Gastroesophageal sphincter (tissue), 4 donors: ENCODE measurements around the gene PNKP. TPM values are rescaled to one million over a fixed set of nuclear protein-coding genes. Genes with fewer than 3 reads are reported as not detected.

Experiments used
- ATAC-seq: fragments of 150-250 bp; one replicate; pipeline ENCODE4 v1.9.1; 2016; ENCODE audit warnings: mild to moderate bottlenecking, moderate library complexity
- H3K27ac ChIP-seq, 4 donors: fragments of 200-600 bp; sonication (generic) in 3 of 4; 1 replicate in 3 of 4; 2 replicates in 1 of 4; pipeline ENCODE4 v1.5.1; 2016 to 2019
- H3K27me3 ChIP-seq: fragments of 200-600 bp; sonication (generic); one replicate; pipeline ENCODE4 v1.5.1; 2019
- H3K36me3 ChIP-seq, 2 donors: fragments of 200-600 bp; sonication (generic); one replicate each; pipeline ENCODE4 v1.5.1; 2019; ENCODE audit warnings: control low read depth in 1 of 2
- H3K4me1 ChIP-seq, 3 donors: fragments of 200-600 bp; sonication (generic); 1 replicate in 2 of 3; 2 replicates in 1 of 3; pipeline ENCODE4 v1.5.1; 2016 to 2019; ENCODE audit warnings: control low read depth in 2 of 3
- H3K4me3 ChIP-seq, 2 donors: fragments of 200-600 bp; sonication (generic); one replicate each; pipeline ENCODE4 v1.5.1; 2019; ENCODE audit warnings: mild to moderate bottlenecking in 1 of 2, moderate library complexity in 1 of 2
- H3K9me3 ChIP-seq, 3 donors: fragments of 200-600 bp; sonication (generic); one replicate each; pipeline ENCODE4 v1.5.1; 2017 to 2019; ENCODE audit warnings: control low read depth in 2 of 3
- CTCF ChIP-seq, 4 experiments: fragments of 200-600 bp in 2 of 4; fragments of 450-650 bp in 2 of 4; sonication (generic) in 1 of 4; IDR thresholded peaks; one replicate each; pipeline ENCODE4 v1.5.1; 2017 to 2019; ENCODE audit warnings: antibody characterized with exemption in 4 of 4, mild to moderate bottlenecking in 2 of 4, moderate library complexity in 2 of 4
- EP300 ChIP-seq: sonication (generic); formaldehyde crosslinking; IDR thresholded peaks from one replicate; pipeline ENCODE4 v1.6.1; 2017; ENCODE audit warnings: antibody characterized with exemption, mild to moderate bottlenecking
- POLR2A ChIP-seq, 2 donors: fragments of 450-650 bp; IDR thresholded peaks; one replicate each; pipeline ENCODE4 v1.6.1; 2017; ENCODE audit warnings: antibody characterized with exemption in 2 of 2, mild to moderate bottlenecking in 2 of 2, moderate library complexity in 1 of 2
- POLR2AphosphoS5 ChIP-seq: sonication (generic); formaldehyde crosslinking; IDR thresholded peaks from one replicate; pipeline ENCODE4 v1.6.1; 2017; ENCODE audit warnings: antibody characterized with exemption
- WGBS, 2 donors: methylation state at CpG; one replicate each; pipeline ENCODE4 v1.1.5; 2018; ENCODE audit warnings: low coverage in 1 of 2; 5-methylcytosine and 5-hydroxymethylcytosine counted together
- total RNA-seq, 4 donors: library from RNA; depleted of rRNA; stranded (reverse); fragments of >200 nt; gene quantifications; one replicate each; pipeline ENCODE4 v1.1.0, GENCODE V29; 2016

The PNKP gene
- total RNA-seq, 4 donors from 2014 or later = 12.5 to 64.3 (median 29.4) TPM

- no peak overlapping the region for H3K4me3 ChIP-seq
- H3K9me3 ChIP-seq = no peaks in the 10 kb centered on the region
- TF ChIP-seq CTCF (IDR thresholded peaks at IDR 0.05) (no peak), POLR2A (IDR thresholded peaks at IDR 0.05) (no peak), EP300 (no peak), POLR2AphosphoS5 (no peak)
- 0 to 59% methylated on average over 1 to 7 of the region's 9 CpGs for WGBS, 2 donors
- peak overlapping the region in 1 of 4 donors; percentile 22 for H3K27ac ChIP-seq
- peaks cover 0 to 77% of the 10 kb centered on the region in 2 donors for H3K36me3 ChIP-seq
- peak; percentile 40 for ATAC-seq
- peaks cover 0 to 34% (median 8%) of the 10 kb centered on the region in 3 donors for H3K4me1 ChIP-seq
- no peaks in the 10 kb centered on the region for H3K27me3 ChIP-seq
Measured at GRCh38 chr19:49911381-49912145, 44.2 kb upstream of the PNKP start.

- TF ChIP-seq EP300 (no peak), CTCF (IDR thresholded peaks at IDR 0.05) (no peak), POLR2AphosphoS5 (no peak)
- H3K4me1 ChIP-seq = peaks cover 0 to 34% (median 8%) of the 10 kb centered on the region in 3 donors
- no peak for ATAC-seq
- H3K4me3 ChIP-seq = no peak overlapping the region
- no peaks in the 10 kb centered on the region for H3K27me3 ChIP-seq
- no peak overlapping the region for H3K27ac ChIP-seq
- H3K36me3 ChIP-seq = peaks cover 0 to 74% of the 10 kb centered on the region in 2 donors
- WGBS, 2 donors = 92% methylated on average over 2 of the region's 5 CpGs; no CpG with 5 or more reads in 1 of the 2 donors
- no peaks in the 10 kb centered on the region for H3K9me3 ChIP-seq
Measured at GRCh38 chr19:49910179-49910578, 42.8 kb upstream of the PNKP start.

DNA sequence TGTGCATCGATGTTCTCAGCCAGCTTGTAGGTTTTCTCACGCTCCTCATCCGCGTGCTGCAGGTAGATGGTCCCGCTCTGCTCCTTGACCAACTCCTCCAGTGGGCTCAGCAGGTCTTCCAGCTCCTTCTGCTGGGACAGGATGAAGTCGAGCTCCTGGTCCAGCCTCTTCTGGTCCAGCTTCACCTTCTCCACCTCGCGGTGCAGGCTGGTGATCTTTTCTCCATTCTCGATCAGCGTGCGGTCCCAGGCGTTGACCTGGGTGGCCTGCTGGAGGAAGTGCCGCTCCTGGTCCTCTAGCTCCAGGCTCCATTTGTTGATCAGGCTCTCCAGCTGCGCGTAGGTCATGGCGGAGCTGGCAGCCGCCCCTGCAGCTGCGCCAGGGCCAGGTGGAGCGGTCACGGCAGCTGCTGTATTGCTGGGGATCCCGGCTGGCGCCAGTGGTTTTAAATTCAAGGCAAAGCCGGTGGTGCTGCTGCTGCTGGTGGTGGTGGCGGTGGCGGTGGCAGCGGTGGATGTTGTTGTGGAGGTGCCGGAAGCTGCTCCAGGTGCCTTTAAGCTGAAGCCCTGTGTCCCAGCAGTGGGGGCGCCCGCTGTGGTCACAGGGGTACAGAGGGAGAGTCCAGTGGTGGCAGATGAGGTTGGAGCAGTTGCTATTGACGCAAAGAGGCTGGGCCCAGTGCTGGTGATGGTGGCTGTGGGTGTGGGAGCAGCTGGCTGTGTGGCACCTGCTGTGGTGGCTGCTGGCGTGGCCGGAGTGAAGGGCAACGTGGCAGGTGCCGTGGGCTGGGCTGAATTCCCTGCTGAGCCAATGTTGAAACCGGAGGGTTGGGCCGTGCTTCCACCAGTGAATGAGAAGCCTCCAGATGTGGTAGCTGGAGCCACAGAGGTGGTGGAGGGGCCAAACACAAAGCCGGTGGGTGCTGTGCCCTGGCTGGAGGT lies 41.4 kb upstream of the PNKP start:
- H3K36me3 ChIP-seq = peaks cover 0 to 62% of the 10 kb centered on the region in 2 donors
- no peaks in the 10 kb centered on the region for H3K27me3 ChIP-seq
- WGBS, 2 donors = 80 to 95% methylated on average over 3 to 4 of the region's 37 CpGs
- H3K27ac ChIP-seq = no peak overlapping the region
- ATAC-seq = no peak
- TF ChIP-seq CTCF (IDR thresholded peaks at IDR 0.05) (no peak), POLR2A (IDR thresholded peaks at IDR 0.05) (no peak), EP300 (no peak)
- no peaks in the 10 kb centered on the region for H3K9me3 ChIP-seq
- no peak overlapping the region for H3K4me3 ChIP-seq
- peaks cover 0 to 34% (median 8%) of the 10 kb centered on the region in 3 donors for H3K4me1 ChIP-seq

DNA sequence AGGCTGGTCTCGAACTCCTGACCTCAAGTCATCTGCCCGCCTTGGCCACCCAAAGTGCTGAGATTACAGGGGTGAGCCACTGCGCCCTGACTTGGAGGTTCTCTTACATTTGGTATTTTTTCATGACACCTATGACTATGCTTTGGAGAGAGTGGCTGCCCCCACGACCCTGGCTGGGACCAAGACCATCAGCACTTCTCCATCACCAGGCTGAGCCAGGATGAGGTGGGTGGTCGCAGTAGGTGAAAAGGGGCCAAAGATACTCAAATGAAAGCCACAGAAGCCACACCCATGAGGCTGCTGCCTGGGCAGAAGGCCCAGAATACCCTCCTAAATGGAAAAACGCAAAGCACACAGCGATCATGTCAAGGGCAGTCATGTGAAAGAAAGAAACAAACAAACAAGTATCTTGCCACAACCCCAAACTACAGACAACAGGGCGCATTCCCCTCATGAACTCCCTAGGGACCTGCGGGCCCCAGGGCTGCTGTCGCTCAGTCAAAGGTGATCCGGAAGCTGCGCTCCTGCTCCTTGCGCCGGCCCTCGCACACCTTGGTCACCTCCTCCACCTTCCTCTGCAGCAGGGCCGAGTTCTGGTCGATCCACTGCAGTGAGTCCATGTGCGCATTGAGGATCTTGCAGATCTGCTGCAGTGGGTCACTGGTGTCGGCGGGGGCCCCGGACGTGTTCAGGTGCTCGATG lies 40.5 kb upstream of the PNKP start:
- ATAC-seq = no peak
- Histone ChIP-seq H3K9me3 (no peaks in the 10 kb centered on the region), H3K4me3 (no peak overlapping the region), H3K27me3 (no peaks in the 10 kb centered on the region), H3K36me3 (peaks cover 0 to 53% of the 10 kb centered on the region in 2 donors), H3K27ac (no peak overlapping the region), H3K4me1 (peaks cover 0 to 27% (median 7%) of the 10 kb centered on the region in 3 donors)
- WGBS, 2 donors = 91 to 92% methylated on average over 12 to 14 of the region's 23 CpGs
- no peak for TF ChIP-seq CTCF (IDR thresholded peaks at IDR 0.05)
- no peak for TF ChIP-seq POLR2AphosphoS5
- no peak for TF ChIP-seq POLR2A (IDR thresholded peaks at IDR 0.05)
- TF ChIP-seq EP300 = no peak
